Adrenal gland (tissue), 5 donors: ENCODE data around the gene GNAI3.

ENCODE experiments used
- CTCF ChIP-seq, 6 experiments: fragments of 450-650 bp in 4 of 6; fragments of 200-600 bp in 2 of 6; sonication (generic) in 1 of 6; IDR thresholded peaks; 1 replicate in 5 of 6; 2 replicates in 1 of 6; pipeline versions ENCODE4 v1.5.1 to v1.8.0; 2016 to 2021; ENCODE audit warnings: antibody characterized with exemption in 6 of 6, mild to moderate bottlenecking in 2 of 6, moderate library complexity in 1 of 6
- POLR2A ChIP-seq, 2 donors: fragments of 450-650 bp; IDR thresholded peaks; one replicate each; pipeline ENCODE4 v1.6.1; 2017; ENCODE audit warnings: antibody characterized with exemption in 2 of 2, mild to moderate bottlenecking in 2 of 2, moderate library complexity in 1 of 2
- donor health status: DM: no; HTN: no; CAD: no.

GRCh38 chr1:109626682-109627408 lies 78.4 kb downstream of the GNAI3 start:
- no peak for TF ChIP-seq CTCF (IDR thresholded peaks at IDR 0.05)
- no peak for TF ChIP-seq POLR2A (IDR thresholded peaks at IDR 0.05)
